HAP-1 (cell line): Measurements from ENCODE around the gene MAGI3.
"Not testable (repeated sequence)": the region's sequence is repeated elsewhere in the genome, so short reads cannot be mapped to it uniquely, and the experiment has no call there.

Experiments
- DNase-seq, 2 experiments: peaks; one replicate each; pipeline ENCODE4 v3.0.0-alpha.2; 2016 to 2020; ENCODE audit warnings: low spot score in 2 of 2
- H3K27me3 ChIP-seq: fragments of 250-450 bp; sonication (Bioruptor Pico); 2 replicates; pipeline ENCODE4 v1.5.1; 2020; ENCODE audit warnings: low read depth, mild to moderate bottlenecking, moderate library complexity
- H3K36me3 ChIP-seq: fragments of 250-450 bp; sonication (Bioruptor Pico); replicated peaks from 2 replicates; pipeline ENCODE4 v1.5.1; 2020; ENCODE audit warnings: mild to moderate bottlenecking
- H3K4me1 ChIP-seq: fragments of 250-450 bp; sonication (Bioruptor Pico); 2 replicates; pipeline ENCODE4 v1.5.1; 2020; ENCODE audit warnings: mild to moderate bottlenecking
- H3K4me3 ChIP-seq: fragments of 250-450 bp; sonication (Bioruptor Pico); 2 replicates; pipeline ENCODE4 v1.5.1; 2020; ENCODE audit warnings: mild to moderate bottlenecking, moderate library complexity
- H3K9me3 ChIP-seq: fragments of 250-450 bp; sonication (Bioruptor Pico); 2 replicates; pipeline ENCODE4 v1.5.1; 2020; ENCODE audit warnings: mild to moderate bottlenecking, moderate library complexity
- in situ Hi-C: fragments of 300-500 bp; cut with MboI; formaldehyde crosslinking; loops from 3 replicates; pipeline ENCODE4 v1.14.3; 2020; ENCODE audit warnings: low sequenced_read_pairs, inconsistent platforms, mixed read lengths

The MAGI3 gene

GRCh38 chr1:113438505-113439276 is 48.4 kb downstream of the MAGI3 start:
- Histone ChIP-seq H3K27me3 (no peaks in the 10 kb centered on the region), H3K4me1 (no peaks in the 10 kb centered on the region), H3K9me3 (no peaks in the 10 kb centered on the region), H3K4me3 (no peak overlapping the region), H3K36me3 (no peaks in the 10 kb centered on the region)
- in situ Hi-C loops = no loop called here
- DNase-seq = no peak

- Histone ChIP-seq H3K4me1 (no peaks in the 10 kb centered on the region), H3K36me3 (no peaks in the 10 kb centered on the region), H3K9me3 (no peaks in the 10 kb centered on the region), H3K4me3 (no peak overlapping the region), H3K27me3 (no peaks in the 10 kb centered on the region)
- no peak for DNase-seq
- in situ Hi-C loops = no loop called here
Observed at GRCh38 chr1:113439277-113439670, 49.0 kb downstream of the MAGI3 start.

- no peaks in the 10 kb centered on the region for H3K36me3 ChIP-seq
- no peaks in the 10 kb centered on the region for H3K27me3 ChIP-seq
- H3K9me3 ChIP-seq = no peaks in the 10 kb centered on the region
- DNase-seq = no peak
- H3K4me3 ChIP-seq = no peak overlapping the region
- no peaks in the 10 kb centered on the region for H3K4me1 ChIP-seq
- in situ Hi-C loops = no loop called here
Observed at GRCh38 chr1:113442131-113442530, 51.8 kb downstream of the MAGI3 start.

DNA sequence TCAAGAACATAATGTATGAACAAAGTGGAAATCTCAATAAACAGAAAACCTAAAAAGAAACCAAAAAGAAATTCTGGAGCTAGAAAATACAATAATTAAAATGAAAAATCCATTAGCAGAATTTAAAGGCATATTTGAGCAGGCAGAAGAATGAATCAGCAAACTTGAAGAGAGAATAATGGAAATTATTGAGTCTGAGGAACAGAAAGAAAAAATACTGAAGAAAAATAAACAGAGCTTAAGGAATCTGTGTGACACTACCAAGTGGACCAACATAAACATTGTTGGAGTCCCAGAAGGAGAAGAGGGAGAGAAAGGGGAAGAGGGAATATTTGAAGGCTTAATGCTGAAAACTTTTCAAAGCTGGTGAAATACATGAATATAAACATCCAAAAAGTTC is 54.5 kb downstream of the MAGI3 start:
- no peak overlapping the region for H3K4me3 ChIP-seq
- in situ Hi-C loops = no loop called here
- H3K4me1 ChIP-seq = no peaks in the 10 kb centered on the region
- no peak for DNase-seq
- no peaks in the 10 kb centered on the region for H3K36me3 ChIP-seq
- no peaks in the 10 kb centered on the region for H3K27me3 ChIP-seq
- H3K9me3 ChIP-seq = no peaks in the 10 kb centered on the region

GRCh38 chr1:113451710-113452109 is 61.4 kb downstream of the MAGI3 start:
- Histone ChIP-seq H3K4me1 (peaks cover 6% of the 10 kb centered on the region), H3K36me3 (no peaks in the 10 kb centered on the region), H3K4me3 (no peak overlapping the region), H3K27me3 (no peaks in the 10 kb centered on the region), H3K9me3 (no peaks in the 10 kb centered on the region)
- in situ Hi-C loops = no loop called here
- DNase-seq = no peak

- Histone ChIP-seq H3K36me3 (no peaks in the 10 kb centered on the region), H3K27me3 (no peaks in the 10 kb centered on the region), H3K9me3 (no peaks in the 10 kb centered on the region), H3K4me3 (no peak overlapping the region), H3K4me1 (peaks cover 6% of the 10 kb centered on the region)
- in situ Hi-C loops = no loop called here
- peak in 1 of 2 experiments; percentile 18 for DNase-seq
Observed at GRCh38 chr1:113452921-113453770, 62.8 kb downstream of the MAGI3 start.

GRCh38 chr1:113453771-113454083 is 63.4 kb downstream of the MAGI3 start:
- no peaks in the 10 kb centered on the region for H3K27me3 ChIP-seq
- no peak for DNase-seq
- no peaks in the 10 kb centered on the region for H3K9me3 ChIP-seq
- no peaks in the 10 kb centered on the region for H3K36me3 ChIP-seq
- in situ Hi-C loops = no loop called here
- no peak overlapping the region for H3K4me3 ChIP-seq
- peaks cover 6% of the 10 kb centered on the region for H3K4me1 ChIP-seq

- no peaks in the 10 kb centered on the region for H3K36me3 ChIP-seq
- no peaks in the 10 kb centered on the region for H3K9me3 ChIP-seq
- peaks cover 6% of the 10 kb centered on the region for H3K4me1 ChIP-seq
- no peak for DNase-seq
- H3K27me3 ChIP-seq = no peaks in the 10 kb centered on the region
- in situ Hi-C loops = no loop called here
- H3K4me3 ChIP-seq = no peak overlapping the region
Observed at GRCh38 chr1:113455374-113455773, 65.1 kb downstream of the MAGI3 start.

DNA sequence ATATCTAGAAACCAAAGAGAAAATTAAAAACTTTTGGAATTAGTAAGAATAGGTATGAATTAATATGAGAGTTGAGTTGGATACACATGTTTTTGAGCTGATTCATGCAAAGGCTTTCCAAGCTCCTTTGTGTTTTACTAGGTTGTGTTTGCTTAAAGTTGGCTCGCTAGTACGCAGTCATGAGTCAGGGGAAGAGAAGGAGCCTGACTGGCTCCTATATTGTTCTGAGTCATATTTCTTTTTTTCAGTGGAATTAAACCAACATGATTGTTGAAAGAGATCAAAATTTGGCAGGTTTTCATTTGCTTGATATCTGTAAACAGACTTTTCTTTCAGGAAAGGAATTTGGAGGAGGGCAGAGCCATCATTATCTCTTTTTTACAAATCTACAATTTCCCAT is 66.7 kb downstream of the MAGI3 start:
- peaks cover 6% of the 10 kb centered on the region for H3K4me1 ChIP-seq
- no peak overlapping the region for H3K4me3 ChIP-seq
- no peaks in the 10 kb centered on the region for H3K27me3 ChIP-seq
- H3K9me3 ChIP-seq = no peaks in the 10 kb centered on the region
- no peak for DNase-seq
- in situ Hi-C loops = no loop called here
- no peaks in the 10 kb centered on the region for H3K36me3 ChIP-seq

DNA sequence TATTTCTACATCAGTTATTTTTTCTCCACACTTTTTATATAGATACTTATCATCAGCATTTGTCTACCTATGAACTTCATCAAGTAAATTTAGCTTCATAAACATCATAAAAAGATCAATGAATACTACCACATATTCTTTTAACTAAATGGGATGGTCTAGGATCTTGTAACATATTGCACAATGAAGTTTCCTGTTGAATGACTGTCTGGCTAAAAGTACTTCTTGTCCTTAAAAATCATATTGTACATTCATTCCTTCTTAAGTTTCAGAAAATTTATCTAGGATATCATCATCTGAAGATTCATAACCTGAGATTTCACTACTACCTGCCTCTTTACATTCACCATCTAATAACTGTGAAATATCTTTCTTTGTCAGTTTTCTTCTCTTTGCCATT is 69.0 kb downstream of the MAGI3 start:
- Histone ChIP-seq H3K4me1 (no peaks in the 10 kb centered on the region; the same call in 1 of the 2 replicates), H3K36me3 (no peaks in the 10 kb centered on the region), H3K9me3 (no peaks in the 10 kb centered on the region), H3K27me3 (no peaks in the 10 kb centered on the region), H3K4me3 (no peak overlapping the region)
- in situ Hi-C loops = no loop called here
- DNase-seq = no peak

- Histone ChIP-seq H3K4me1 (peaks cover 3% of the 10 kb centered on the region; the same call in 1 of the 2 replicates), H3K27me3 (no peaks in the 10 kb centered on the region), H3K9me3 (peaks cover 3% of the 10 kb centered on the region; the same call in 1 of the 2 replicates), H3K36me3 (no peaks in the 10 kb centered on the region), H3K4me3 (no peak overlapping the region)
- no peak for DNase-seq
- in situ Hi-C loops = no loop called here
Observed at GRCh38 chr1:113467991-113468390, 77.7 kb downstream of the MAGI3 start.

DNA sequence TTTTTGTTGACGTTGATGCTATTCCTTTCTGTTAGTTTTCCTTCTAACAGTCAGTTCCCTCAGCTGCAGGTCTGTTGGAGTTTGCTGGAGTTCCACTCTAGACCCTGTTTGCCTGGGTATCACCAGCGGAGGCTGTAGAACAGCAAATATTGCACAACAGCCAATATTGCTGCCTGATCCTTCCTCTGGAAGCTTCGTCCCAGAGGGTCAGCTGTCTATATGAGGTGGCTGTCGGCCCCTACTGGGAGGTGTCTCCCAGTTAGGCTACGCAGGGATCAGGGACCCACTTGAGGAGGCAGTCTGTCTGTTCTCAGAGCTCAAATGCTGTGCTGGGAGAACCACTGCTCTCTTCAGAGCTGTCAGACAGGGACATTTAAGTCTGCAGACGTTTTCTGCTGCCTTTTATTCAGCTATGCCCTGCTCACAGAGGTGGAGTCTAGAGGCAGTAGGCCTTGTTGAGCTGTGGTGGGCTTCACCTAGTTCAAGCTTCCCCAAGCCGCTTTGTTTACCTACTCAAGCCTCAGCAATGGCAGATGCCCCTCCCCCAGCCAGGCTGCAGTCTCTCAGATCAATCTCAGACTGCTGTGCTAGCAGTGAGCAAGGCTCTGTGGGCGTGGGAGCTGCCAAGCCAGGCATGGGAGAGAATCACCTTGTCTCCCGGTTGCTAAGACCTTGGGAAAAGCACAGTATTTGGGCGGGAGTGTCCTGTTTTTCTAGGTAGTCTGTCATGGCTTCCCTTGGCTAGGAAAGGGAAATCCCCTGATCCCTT is 88.3 kb downstream of the MAGI3 start:
- H3K27me3 ChIP-seq, H3K4me3 ChIP-seq, H3K4me1 ChIP-seq, H3K36me3 ChIP-seq, DNase-seq, H3K9me3 ChIP-seq, in situ Hi-C loops: not testable (repeated sequence)

DNA sequence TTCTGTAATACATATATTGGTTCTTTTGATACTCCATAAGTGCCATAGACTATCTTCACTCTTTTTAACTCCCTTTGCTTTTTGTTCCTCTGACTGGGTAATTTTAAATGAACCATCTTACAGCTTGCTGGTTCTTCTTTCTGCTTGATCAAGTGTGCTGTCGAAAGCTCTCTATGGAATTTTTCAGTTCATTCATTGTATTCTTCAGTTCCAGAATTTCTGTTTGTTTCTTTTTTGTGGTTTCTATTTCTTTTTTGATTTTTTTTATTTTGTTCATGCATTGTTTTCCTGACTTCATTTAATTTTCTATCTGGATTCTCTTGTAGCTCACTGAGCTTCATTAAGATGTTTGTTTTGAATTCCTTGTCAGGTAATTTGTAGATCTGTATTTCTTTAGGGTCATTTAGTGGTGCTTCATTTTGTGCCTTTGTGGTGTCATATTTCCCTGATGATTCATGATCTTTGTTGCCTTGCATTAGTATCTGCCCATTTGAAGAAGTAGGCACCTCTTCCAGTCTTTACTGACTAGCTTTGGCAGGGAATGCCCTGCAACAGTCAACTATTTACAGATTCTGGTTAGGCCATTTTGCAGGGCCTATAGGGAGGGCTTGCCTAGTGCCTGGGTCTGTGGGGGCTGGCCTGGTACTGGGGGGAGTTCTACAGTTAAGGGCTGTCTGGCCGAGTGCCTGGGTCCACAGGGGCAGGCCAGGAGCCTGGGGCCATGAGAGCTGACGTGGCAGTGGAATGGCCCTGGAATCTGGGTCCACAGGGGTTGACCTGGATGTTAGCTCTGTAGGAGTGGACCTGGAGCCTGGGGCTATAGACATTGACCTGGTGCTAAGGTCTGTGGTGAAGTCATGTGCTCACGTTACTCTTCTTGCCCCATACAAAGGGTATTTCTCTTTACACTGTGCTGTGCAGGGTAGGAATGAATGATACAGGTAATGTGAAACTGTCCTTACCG is 89.7 kb downstream of the MAGI3 start:
- Histone ChIP-seq H3K4me1 (no peaks in the 10 kb centered on the region), H3K36me3 (no peaks in the 10 kb centered on the region), H3K4me3 (no peak overlapping the region), H3K9me3 (no peaks in the 10 kb centered on the region), H3K27me3 (no peaks in the 10 kb centered on the region)
- no peak for DNase-seq
- in situ Hi-C loops = no loop called here
